Dendritic cell treated with granulocyte-macrophage colony-stimulating factor and Interleukin-4, amounts not matched to agents 40 ng/mL and 50 ng/mL, for 4 days (primary cell): Measurements from ENCODE around the gene PDAP1.
"Not testable (repeated sequence)": the region's sequence is repeated elsewhere in the genome, so short reads cannot be mapped to it uniquely, and the experiment has no call there.

Source experiments
- H3K27ac Mint-ChIP-seq: one replicate; pipeline ENCODE4 v1.8.0; 2022; ENCODE audit warnings: mild to moderate bottlenecking, mixed read lengths
- H3K27me3 Mint-ChIP-seq: one replicate; pipeline ENCODE4 v1.8.0; 2022; ENCODE audit warnings: mild to moderate bottlenecking, mixed read lengths
- H3K36me3 Mint-ChIP-seq: one replicate; pipeline ENCODE4 v1.8.0; 2022; ENCODE audit warnings: low read depth, mixed read lengths
- H3K4me1 Mint-ChIP-seq: one replicate; pipeline ENCODE4 v1.8.0; 2022; ENCODE audit warnings: low read depth, mixed read lengths
- H3K4me3 Mint-ChIP-seq: one replicate; pipeline ENCODE4 v1.8.0; 2022; ENCODE audit warnings: mild to moderate bottlenecking, moderate library complexity, mixed read lengths
- H3K9me3 Mint-ChIP-seq: one replicate; pipeline ENCODE4 v1.8.0; 2022; ENCODE audit warnings: mixed read lengths
- intact Hi-C: fragments of 100-400 bp; cut with micrococcal nuclease; formaldehyde crosslinking; loops from one replicate; pipeline ENCODE4 v1.15.0; 2022

Gene PDAP1

DNA sequence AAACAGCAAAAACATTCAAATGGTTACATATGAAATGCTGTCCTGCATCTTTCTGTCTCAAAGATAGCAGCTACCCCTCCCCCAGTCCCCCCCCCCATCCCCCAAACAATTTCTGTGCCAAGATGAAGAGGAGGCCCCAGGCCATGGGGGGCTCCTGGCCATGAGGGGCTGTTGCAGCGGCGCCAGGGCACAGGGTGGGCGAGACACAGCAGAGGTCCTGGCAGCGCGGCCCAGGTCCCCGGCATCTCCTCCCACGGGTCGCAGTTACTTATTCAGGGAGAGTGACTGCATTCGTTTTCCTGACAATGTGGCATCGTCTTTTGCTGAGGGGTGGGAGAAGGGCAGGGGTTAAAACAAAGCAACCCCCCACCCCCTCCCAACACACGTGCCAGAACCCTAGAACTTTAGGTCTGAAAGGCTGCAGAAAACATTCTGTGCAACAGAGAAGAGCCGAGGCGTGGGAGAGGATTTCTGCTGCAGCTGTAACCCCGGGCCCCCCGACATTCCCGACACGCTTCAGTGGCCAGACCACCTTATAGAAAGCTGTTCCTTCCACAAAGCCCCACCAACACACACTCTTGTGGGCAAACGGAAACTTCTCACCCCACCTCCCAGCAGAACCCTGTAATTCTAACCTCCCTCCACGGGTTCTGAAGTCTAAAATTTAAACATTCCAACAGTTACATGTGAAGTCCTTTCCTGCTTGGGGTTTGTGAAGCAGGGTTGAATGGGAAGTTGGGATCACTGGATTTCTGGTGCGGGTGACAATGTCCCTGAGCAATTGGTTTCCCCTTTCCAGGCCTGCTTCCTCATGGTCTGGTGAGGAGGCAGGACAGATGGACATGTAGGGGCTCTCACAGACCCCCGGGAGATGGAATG lies 11.7 kb downstream of the PDAP1 start:
- Mint-ChIP-seq H3K9me3 (no peaks in the 10 kb centered on the region), H3K36me3 (peaks cover 100% of the 10 kb centered on the region), H3K4me1 (peaks cover 52% of the 10 kb centered on the region), H3K4me3 (no peak overlapping the region), H3K27me3 (no peaks in the 10 kb centered on the region), H3K27ac (peak overlapping the region; percentile 24)
- intact Hi-C loops: no loop called here

- H3K4me3 Mint-ChIP-seq: no peak overlapping the region
- H3K36me3 Mint-ChIP-seq: peaks cover 100% of the 10 kb centered on the region
- H3K9me3 Mint-ChIP-seq: no peaks in the 10 kb centered on the region
- peaks cover 60% of the 10 kb centered on the region for H3K4me1 Mint-ChIP-seq
- no peaks in the 10 kb centered on the region for H3K27me3 Mint-ChIP-seq
- H3K27ac Mint-ChIP-seq: peak overlapping the region; percentile 44
- intact Hi-C loops: no loop called here
Measured at GRCh38 chr7:99395616-99396327, 12.6 kb downstream of the PDAP1 start.

- Mint-ChIP-seq H3K27me3 (no peaks in the 10 kb centered on the region), H3K9me3 (no peaks in the 10 kb centered on the region), H3K27ac (peak overlapping the region; percentile 66), H3K4me1 (peaks cover 67% of the 10 kb centered on the region), H3K4me3 (no peak overlapping the region), H3K36me3 (peaks cover 100% of the 10 kb centered on the region)
- intact Hi-C loops: no loop called here
Measured at GRCh38 chr7:99394188-99394502, 14.3 kb downstream of the PDAP1 start.

DNA sequence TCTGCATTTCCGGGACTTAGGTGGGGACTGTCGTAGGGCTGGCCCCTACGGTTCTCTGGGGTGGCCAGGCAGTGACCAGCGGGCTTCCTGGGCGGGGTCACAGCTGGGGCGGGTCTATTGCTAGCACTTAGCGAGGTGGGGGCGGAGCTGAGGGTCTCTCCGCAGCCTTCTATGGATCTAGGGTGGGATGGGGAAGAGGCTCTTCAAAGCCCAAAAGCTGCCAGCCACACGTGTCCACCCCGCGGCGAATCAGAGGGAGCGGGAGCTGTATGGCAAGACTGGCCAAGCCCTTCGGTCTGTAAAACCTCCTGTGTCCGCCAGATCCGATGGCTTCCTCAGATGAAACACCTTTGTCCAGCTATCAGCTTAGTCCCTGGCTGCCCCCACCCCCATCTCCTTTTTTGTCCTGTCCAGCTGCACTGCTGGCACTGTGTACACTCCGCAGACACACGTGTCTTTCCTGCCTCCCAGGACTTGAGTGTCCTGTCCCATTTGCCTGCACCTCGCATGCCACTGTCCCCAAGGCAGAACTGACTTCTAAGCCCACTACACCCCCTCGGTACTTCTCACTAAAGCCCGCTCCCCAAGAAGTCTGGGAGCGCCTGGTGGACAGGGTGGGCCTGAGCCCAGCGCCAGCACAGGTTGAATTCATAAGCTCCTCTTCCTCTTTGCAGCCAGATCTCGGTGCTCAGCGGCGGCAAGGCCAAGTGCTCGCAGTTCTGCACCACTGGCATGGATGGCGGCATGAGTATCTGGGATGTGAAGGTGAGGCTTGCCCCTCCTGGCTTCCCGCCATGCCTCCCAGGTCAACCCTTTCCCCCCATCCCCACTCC lies 14.8 kb downstream of the PDAP1 start:
- H3K36me3 Mint-ChIP-seq: peaks cover 100% of the 10 kb centered on the region
- peaks cover 62% of the 10 kb centered on the region for H3K4me1 Mint-ChIP-seq
- H3K27me3 Mint-ChIP-seq: no peaks in the 10 kb centered on the region
- H3K27ac Mint-ChIP-seq: peak overlapping the region; percentile 66
- H3K9me3 Mint-ChIP-seq: no peaks in the 10 kb centered on the region
- no peak overlapping the region for H3K4me3 Mint-ChIP-seq
- intact Hi-C loops: no loop called here

- peaks cover 100% of the 10 kb centered on the region for H3K36me3 Mint-ChIP-seq
- intact Hi-C loops: no loop called here
- peak overlapping the region; percentile 66 for H3K27ac Mint-ChIP-seq
- H3K4me3 Mint-ChIP-seq: peak overlapping the region; percentile 32
- no peaks in the 10 kb centered on the region for H3K9me3 Mint-ChIP-seq
- H3K4me1 Mint-ChIP-seq: peaks cover 64% of the 10 kb centered on the region
- no peaks in the 10 kb centered on the region for H3K27me3 Mint-ChIP-seq
Measured at GRCh38 chr7:99392659-99393354, 15.6 kb downstream of the PDAP1 start.

DNA sequence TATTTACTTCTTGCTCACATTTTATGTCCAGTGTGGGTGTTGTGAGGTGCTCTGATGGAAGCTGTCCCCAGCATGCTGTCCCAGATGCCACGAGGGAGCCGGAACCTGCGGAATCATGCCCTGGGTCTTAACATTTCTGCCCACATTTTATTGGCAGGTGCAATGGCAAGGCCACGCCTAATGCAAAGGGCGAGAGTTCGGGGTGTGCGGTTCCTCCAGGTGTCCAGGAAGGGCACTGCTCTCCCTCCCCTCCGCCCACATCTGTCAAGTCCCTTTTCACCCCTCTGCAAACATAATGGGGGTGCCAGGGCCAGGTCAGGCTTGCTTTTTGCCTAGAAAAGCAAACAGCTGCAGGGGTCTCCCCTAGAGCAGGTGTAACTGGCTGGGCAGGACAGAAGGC lies 16.4 kb downstream of the PDAP1 start:
- Mint-ChIP-seq H3K27me3 (no peaks in the 10 kb centered on the region), H3K36me3 (peaks cover 100% of the 10 kb centered on the region), H3K27ac (no peak overlapping the region), H3K4me1 (peaks cover 63% of the 10 kb centered on the region), H3K4me3 (no peak overlapping the region), H3K9me3 (no peaks in the 10 kb centered on the region)
- intact Hi-C loops: no loop called here

- H3K4me3 Mint-ChIP-seq: no peak overlapping the region
- intact Hi-C loops: no loop called here
- H3K27me3 Mint-ChIP-seq: no peaks in the 10 kb centered on the region
- H3K36me3 Mint-ChIP-seq: peaks cover 100% of the 10 kb centered on the region
- H3K4me1 Mint-ChIP-seq: peaks cover 66% of the 10 kb centered on the region
- peak overlapping the region; percentile 37 for H3K27ac Mint-ChIP-seq
- H3K9me3 Mint-ChIP-seq: no peaks in the 10 kb centered on the region
Measured at GRCh38 chr7:99390941-99391602, 17.3 kb downstream of the PDAP1 start.

GRCh38 chr7:99389772-99390171 lies 18.6 kb downstream of the PDAP1 start:
- H3K4me1 Mint-ChIP-seq: peaks cover 73% of the 10 kb centered on the region
- peaks cover 100% of the 10 kb centered on the region for H3K36me3 Mint-ChIP-seq
- no peaks in the 10 kb centered on the region for H3K9me3 Mint-ChIP-seq
- H3K27ac Mint-ChIP-seq: no peak overlapping the region
- intact Hi-C loops: no loop called here
- H3K4me3 Mint-ChIP-seq: no peak overlapping the region
- H3K27me3 Mint-ChIP-seq: no peaks in the 10 kb centered on the region

- H3K27me3 Mint-ChIP-seq: no peaks in the 10 kb centered on the region
- H3K4me3 Mint-ChIP-seq: no peak overlapping the region
- no peaks in the 10 kb centered on the region for H3K9me3 Mint-ChIP-seq
- intact Hi-C loops: no loop called here
- peaks cover 77% of the 10 kb centered on the region for H3K4me1 Mint-ChIP-seq
- peaks cover 100% of the 10 kb centered on the region for H3K36me3 Mint-ChIP-seq
- H3K27ac Mint-ChIP-seq: no peak overlapping the region
Measured at GRCh38 chr7:99387912-99388311, 20.5 kb downstream of the PDAP1 start.

DNA sequence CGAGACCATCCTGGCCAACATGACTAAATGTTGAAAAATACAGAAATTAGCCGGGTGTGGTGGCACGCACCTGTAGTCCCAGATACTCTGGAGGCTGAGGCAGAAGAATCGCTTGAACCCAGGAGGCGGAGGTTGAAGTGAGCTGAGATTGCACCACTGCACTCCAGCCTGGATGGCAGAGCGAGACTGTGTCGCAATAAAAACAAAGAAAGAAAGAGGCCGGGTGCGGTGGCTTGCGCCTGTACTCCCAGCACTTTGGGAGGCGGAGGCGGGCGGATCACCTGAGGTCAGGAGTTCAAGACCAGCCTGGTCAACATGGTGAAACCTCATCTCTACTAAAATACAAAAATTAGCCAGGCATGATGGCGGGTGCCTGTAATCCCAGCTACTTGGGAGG lies 21.2 kb downstream of the PDAP1 start:
- intact Hi-C loops, H3K9me3 Mint-ChIP-seq, H3K4me3 Mint-ChIP-seq, H3K27ac Mint-ChIP-seq, H3K27me3 Mint-ChIP-seq: not testable (repeated sequence)
- Mint-ChIP-seq H3K36me3 (peaks cover 96% of the 10 kb centered on the region), H3K4me1 (peaks cover 72% of the 10 kb centered on the region)

DNA sequence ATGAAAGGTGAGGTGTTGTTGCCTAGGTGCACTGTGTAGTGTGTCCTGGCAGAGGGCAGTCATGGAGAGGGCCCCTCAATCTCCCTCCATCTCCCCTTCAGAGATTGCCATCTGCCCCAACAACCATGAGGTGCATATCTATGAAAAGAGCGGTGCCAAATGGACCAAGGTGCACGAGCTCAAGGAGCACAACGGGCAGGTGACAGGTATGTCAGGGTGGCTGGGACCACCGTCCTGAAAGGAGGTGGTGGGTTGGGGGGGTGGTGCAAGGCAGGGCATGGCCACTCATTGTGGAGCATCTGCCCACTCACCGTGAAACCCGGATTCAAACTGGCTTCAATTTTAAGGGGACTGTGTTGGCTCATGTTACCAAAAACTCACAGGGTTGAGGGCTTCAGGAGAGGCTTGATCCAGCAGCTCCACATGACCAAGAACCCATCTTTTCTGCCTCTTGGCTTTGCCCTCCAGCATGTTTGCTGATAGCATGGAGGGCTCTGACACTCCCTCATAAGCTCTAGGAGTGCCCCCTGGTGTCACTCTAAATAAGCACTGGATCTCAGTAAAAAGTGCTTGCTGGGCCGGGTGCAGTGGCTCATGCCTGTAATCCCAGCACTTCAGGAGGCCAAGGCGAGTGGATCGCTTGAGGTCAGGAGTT lies 21.7 kb downstream of the PDAP1 start:
- H3K4me3 Mint-ChIP-seq: no peak overlapping the region
- H3K4me1 Mint-ChIP-seq: peaks cover 73% of the 10 kb centered on the region
- H3K27me3 Mint-ChIP-seq: no peaks in the 10 kb centered on the region
- intact Hi-C loops: no loop called here
- peak overlapping the region; percentile 81 for H3K27ac Mint-ChIP-seq
- peaks cover 96% of the 10 kb centered on the region for H3K36me3 Mint-ChIP-seq
- no peaks in the 10 kb centered on the region for H3K9me3 Mint-ChIP-seq

GRCh38 chr7:99385564-99385963 lies 22.8 kb downstream of the PDAP1 start:
- Mint-ChIP-seq H3K4me3 (peak overlapping the region; percentile 32), H3K27me3 (no peaks in the 10 kb centered on the region), H3K4me1 (peaks cover 74% of the 10 kb centered on the region), H3K9me3 (no peaks in the 10 kb centered on the region), H3K27ac (peak overlapping the region; percentile 81), H3K36me3 (peaks cover 96% of the 10 kb centered on the region)
- intact Hi-C loops: loop anchor here (1.0 kb wide), 1 partner anchor 8 kb away; no protein-coding TSS in a partner anchor

DNA sequence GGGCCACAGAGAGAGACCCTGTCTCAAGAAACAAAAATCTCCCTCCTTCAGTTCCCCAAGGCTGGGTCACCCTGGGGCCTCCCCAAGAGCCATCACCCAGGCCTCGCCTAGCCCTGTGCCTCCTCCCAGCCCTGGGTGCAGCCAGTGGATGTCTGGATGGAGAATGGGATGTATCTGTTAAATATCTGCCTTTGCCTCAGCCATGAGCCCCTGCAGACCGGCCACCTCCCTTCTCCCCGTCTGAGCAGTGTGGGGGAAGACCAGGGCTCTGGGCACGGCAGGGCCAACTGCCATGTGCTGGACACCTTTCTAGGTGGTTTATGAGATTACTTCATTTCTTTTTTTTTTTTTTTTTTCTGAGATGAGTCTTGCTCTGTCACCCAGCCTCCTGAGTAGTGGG lies 23.9 kb downstream of the PDAP1 start:
- H3K4me1 Mint-ChIP-seq: peaks cover 83% of the 10 kb centered on the region
- intact Hi-C loops: no loop called here
- no peaks in the 10 kb centered on the region for H3K27me3 Mint-ChIP-seq
- peak overlapping the region; percentile 81 for H3K27ac Mint-ChIP-seq
- H3K4me3 Mint-ChIP-seq: no peak overlapping the region
- no peaks in the 10 kb centered on the region for H3K9me3 Mint-ChIP-seq
- peaks cover 96% of the 10 kb centered on the region for H3K36me3 Mint-ChIP-seq
